ENCODE results near the gene TJP1.
"Not testable (repeated sequence)": the region's sequence is repeated elsewhere in the genome, so short reads cannot be mapped to it uniquely, and the experiment has no call there.

Gene TJP1

GRCh38 chr15:29670266-29670665 is 152.0 kb downstream of the TJP1 start:
- in situ Hi-C loops (cut with HindIII; ENCODE audit: low sequenced_read_pairs): no loop called here

GRCh38 chr15:29669823-29670222 is 152.4 kb downstream of the TJP1 start:
- in situ Hi-C loops (cut with HindIII; ENCODE audit: low sequenced_read_pairs): no loop called here

- in situ Hi-C loops (cut with HindIII; ENCODE audit: low sequenced_read_pairs): no loop called here
Measured at GRCh38 chr15:29668120-29668602, 154.1 kb downstream of the TJP1 start.

- in situ Hi-C loops (cut with HindIII; ENCODE audit: low sequenced_read_pairs): no loop called here
Measured at GRCh38 chr15:29666241-29666640, 156.0 kb downstream of the TJP1 start.

- in situ Hi-C loops (cut with HindIII; ENCODE audit: low sequenced_read_pairs): no loop called here
Measured at GRCh38 chr15:29665444-29666003, 156.7 kb downstream of the TJP1 start.

- in situ Hi-C loops (cut with HindIII; ENCODE audit: low sequenced_read_pairs): no loop called here
Measured at GRCh38 chr15:29664406-29664805, 157.9 kb downstream of the TJP1 start.

GRCh38 chr15:29657476-29657817 is 164.8 kb downstream of the TJP1 start:
- in situ Hi-C loops (cut with HindIII; ENCODE audit: low sequenced_read_pairs): not testable (repeated sequence)

GRCh38 chr15:29656636-29657475 is 165.4 kb downstream of the TJP1 start:
- in situ Hi-C loops (cut with HindIII; ENCODE audit: low sequenced_read_pairs): no loop called here

- in situ Hi-C loops (cut with HindIII; ENCODE audit: low sequenced_read_pairs): no loop called here
Measured at GRCh38 chr15:29652595-29652994, 169.7 kb downstream of the TJP1 start.

GRCh38 chr15:29651476-29652233 is 170.6 kb downstream of the TJP1 start:
- in situ Hi-C loops (cut with HindIII; ENCODE audit: low sequenced_read_pairs): no loop called here
